ENCODE data around the gene UNC13D.
"Not testable (repeated sequence)": the region's sequence is repeated elsewhere in the genome, so short reads cannot be mapped to it uniquely, and the experiment has no call there.

UNC13D gene

GRCh38 chr17:75791254-75791653 is 53.0 kb downstream of the UNC13D start:
- no peak for DNase-seq

- DNase-seq = peak; percentile 63
These were observed 59.0 kb downstream of the UNC13D start for GRCh38 chr17:75785016-75785890.

- DNase-seq = peak; percentile 92
These were observed 59.7 kb downstream of the UNC13D start, which contains the start of gene UNK for GRCh38 chr17:75784473-75785015. Gene UNK, plus strand, starts transcription at chr17:75784806. Its CDS starts 75 bp downstream, at chr17:75784881.

GRCh38 chr17:75783803-75784472 is 60.3 kb downstream of the UNC13D start:
- DNase-seq = no peak

- no peak for DNase-seq
These were observed 61.0 kb downstream of the UNC13D start for GRCh38 chr17:75783069-75783783.

GRCh38 chr17:75779987-75780889 is 64.0 kb downstream of the UNC13D start:
- no peak for DNase-seq

- peak; percentile 97 for DNase-seq
These were observed 64.8 kb downstream of the UNC13D start for GRCh38 chr17:75779250-75779986.

- peak; percentile 33 for DNase-seq
These were observed 65.3 kb downstream of the UNC13D start for GRCh38 chr17:75778861-75779249.

- not testable (repeated sequence) for DNase-seq
These were observed 65.9 kb downstream of the UNC13D start for GRCh38 chr17:75778066-75778860.

- no peak for DNase-seq
These were observed 66.8 kb downstream of the UNC13D start for GRCh38 chr17:75777296-75777922.
